WTC11 (cell line): Measurements from ENCODE around the gene SOCS6.

Experiments used
- KAT7 ChIP-seq: sonication (generic); formaldehyde crosslinking; IDR thresholded peaks from 2 replicates; pipeline ENCODE4 v1.8.1; 2023; ENCODE audit warnings: missing genetic modification reagents, mild to moderate bottlenecking, borderline replicate concordance
- MAX ChIP-seq: sonication (generic); formaldehyde crosslinking; IDR thresholded peaks from 2 replicates; pipeline ENCODE4 v1.8.0; 2022; ENCODE audit warnings: mild to moderate bottlenecking, missing genetic modification reagents
- NFE2L1 ChIP-seq: sonication (generic); formaldehyde crosslinking; IDR thresholded peaks from 2 replicates; pipeline ENCODE4 v1.8.1; 2023; ENCODE audit warnings: missing genetic modification reagents
- NR2C2 ChIP-seq: sonication (generic); formaldehyde crosslinking; IDR thresholded peaks from 2 replicates; pipeline ENCODE4 v1.8.0; 2022; ENCODE audit warnings: mild to moderate bottlenecking, missing genetic modification reagents
- ZNF416 ChIP-seq: fragments of 250-450 bp; sonication (Bioruptor Pico); IDR thresholded peaks from 2 replicates; pipeline ENCODE4 v1.9.0; 2021; ENCODE audit warnings: mild to moderate bottlenecking, inconsistent platforms
- TF ChIP-seq, protein P1 (sequence below): fragments of 200-600 bp; IDR thresholded peaks from 2 replicates; pipeline ENCODE4 v1.8.0; 2022; ENCODE audit warnings: antibody characterized with exemption

DNA sequence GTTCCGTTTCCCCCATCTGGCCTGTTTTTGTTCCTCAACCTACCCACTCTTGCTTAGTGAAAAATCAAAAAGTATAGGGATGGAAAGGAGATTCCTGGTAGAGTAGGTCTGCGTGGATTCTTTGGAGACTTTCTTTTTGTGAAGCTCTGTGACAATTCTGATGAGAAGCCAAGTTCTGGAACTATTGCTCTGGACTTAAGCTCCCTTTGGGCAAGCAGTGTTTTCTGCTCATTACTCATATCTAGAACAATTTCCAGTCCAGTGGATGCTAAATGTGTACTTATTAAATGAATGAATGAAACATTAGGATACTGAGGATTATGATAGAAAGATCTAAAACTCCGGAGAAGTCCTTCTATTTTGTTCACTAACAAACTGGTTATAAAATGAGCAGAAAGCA lies 76.5 kb downstream of the SOCS6 start:
- TF ChIP-seq MAX (CRISPR knock-in tag) (no peak), KAT7 (no peak), NFE2L1 (CRISPR knock-in tag) (no peak), ZNF416 (no peak), NR2C2 (CRISPR knock-in tag) (no peak)
- TF ChIP-seq, protein P1, sequence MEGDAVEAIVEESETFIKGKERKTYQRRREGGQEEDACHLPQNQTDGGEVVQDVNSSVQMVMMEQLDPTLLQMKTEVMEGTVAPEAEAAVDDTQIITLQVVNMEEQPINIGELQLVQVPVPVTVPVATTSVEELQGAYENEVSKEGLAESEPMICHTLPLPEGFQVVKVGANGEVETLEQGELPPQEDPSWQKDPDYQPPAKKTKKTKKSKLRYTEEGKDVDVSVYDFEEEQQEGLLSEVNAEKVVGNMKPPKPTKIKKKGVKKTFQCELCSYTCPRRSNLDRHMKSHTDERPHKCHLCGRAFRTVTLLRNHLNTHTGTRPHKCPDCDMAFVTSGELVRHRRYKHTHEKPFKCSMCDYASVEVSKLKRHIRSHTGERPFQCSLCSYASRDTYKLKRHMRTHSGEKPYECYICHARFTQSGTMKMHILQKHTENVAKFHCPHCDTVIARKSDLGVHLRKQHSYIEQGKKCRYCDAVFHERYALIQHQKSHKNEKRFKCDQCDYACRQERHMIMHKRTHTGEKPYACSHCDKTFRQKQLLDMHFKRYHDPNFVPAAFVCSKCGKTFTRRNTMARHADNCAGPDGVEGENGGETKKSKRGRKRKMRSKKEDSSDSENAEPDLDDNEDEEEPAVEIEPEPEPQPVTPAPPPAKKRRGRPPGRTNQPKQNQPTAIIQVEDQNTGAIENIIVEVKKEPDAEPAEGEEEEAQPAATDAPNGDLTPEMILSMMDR = no peak
